Kidney epithelial cell (primary cell): ENCODE measurements around the gene HINFP. TPM values are rescaled to one million over a fixed set of nuclear protein-coding genes. Genes with fewer than 3 reads are reported as not detected.

Experiments used
- DNase-seq: peaks from one replicate; pipeline ENCODE4 v3.0.0-alpha.2; 2010; ENCODE audit warnings: low read depth
- H3K27me3 ChIP-seq: 2 replicates; pipeline ENCODE4 v1.6.0; 2011; ENCODE audit warnings: low read length; ENCODE audit not compliant: control insufficient read depth, insufficient read depth
- H3K36me3 ChIP-seq: 2 replicates; pipeline ENCODE4 v1.5.1; 2011; ENCODE audit warnings: low read length; ENCODE audit not compliant: control insufficient read depth, insufficient read depth
- H3K4me3 ChIP-seq: 2 replicates; pipeline ENCODE4 v1.5.1; 2011; ENCODE audit warnings: low read depth, mild to moderate bottlenecking, control low read depth, low read length
- total RNA-seq: library from RNA; depleted of rRNA; stranded (reverse); fragments of >200 nt; gene quantifications from 2 replicates; pipeline ENCODE4 v1.2.3, GENCODE V29; 2015
- TF ChIP-seq, protein P1 (sequence below): IDR thresholded peaks from 2 replicates; pipeline ENCODE4 v1.5.1; 2011; ENCODE audit warnings: mild to moderate bottlenecking, moderate library complexity, low read length, control low read depth, inconsistent platforms; ENCODE audit not compliant: insufficient read depth, poor library complexity, severe bottlenecking

The HINFP gene
- total RNA-seq, 1 donor from 2014 or later = 28.8 TPM

DNA sequence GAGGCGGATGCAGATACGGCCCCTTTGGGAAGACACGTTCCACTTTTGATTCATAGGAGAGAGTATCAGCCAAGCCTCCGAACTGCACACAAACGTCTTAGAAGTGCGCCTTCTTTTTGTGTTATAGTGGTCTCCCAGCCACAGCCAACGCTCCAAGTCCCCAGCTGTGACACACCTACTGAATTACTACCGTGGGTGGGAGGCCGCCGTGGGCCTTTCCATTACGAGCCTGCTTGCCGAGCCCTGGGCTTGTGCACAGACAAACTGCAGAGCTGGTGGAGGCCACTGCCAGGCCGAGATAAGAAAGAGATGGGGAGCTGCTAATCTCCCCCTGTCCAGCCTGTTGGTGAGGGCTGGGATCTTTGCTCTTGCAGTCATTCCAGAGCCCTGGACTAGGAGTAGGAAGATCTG is 35.9 kb upstream of the HINFP start:
- no peak for DNase-seq
- TF ChIP-seq, protein P1, sequence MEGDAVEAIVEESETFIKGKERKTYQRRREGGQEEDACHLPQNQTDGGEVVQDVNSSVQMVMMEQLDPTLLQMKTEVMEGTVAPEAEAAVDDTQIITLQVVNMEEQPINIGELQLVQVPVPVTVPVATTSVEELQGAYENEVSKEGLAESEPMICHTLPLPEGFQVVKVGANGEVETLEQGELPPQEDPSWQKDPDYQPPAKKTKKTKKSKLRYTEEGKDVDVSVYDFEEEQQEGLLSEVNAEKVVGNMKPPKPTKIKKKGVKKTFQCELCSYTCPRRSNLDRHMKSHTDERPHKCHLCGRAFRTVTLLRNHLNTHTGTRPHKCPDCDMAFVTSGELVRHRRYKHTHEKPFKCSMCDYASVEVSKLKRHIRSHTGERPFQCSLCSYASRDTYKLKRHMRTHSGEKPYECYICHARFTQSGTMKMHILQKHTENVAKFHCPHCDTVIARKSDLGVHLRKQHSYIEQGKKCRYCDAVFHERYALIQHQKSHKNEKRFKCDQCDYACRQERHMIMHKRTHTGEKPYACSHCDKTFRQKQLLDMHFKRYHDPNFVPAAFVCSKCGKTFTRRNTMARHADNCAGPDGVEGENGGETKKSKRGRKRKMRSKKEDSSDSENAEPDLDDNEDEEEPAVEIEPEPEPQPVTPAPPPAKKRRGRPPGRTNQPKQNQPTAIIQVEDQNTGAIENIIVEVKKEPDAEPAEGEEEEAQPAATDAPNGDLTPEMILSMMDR = no peak
- peaks cover 3% of the 10 kb centered on the region for H3K36me3 ChIP-seq
- peak overlapping the region; percentile 91 for H3K4me3 ChIP-seq
- H3K27me3 ChIP-seq = no peaks in the 10 kb centered on the region

- H3K4me3 ChIP-seq = no peak overlapping the region
- no peaks in the 10 kb centered on the region for H3K36me3 ChIP-seq
- TF ChIP-seq, protein P1 = no peak
- no peaks in the 10 kb centered on the region for H3K27me3 ChIP-seq
- no peak for DNase-seq
Observed at GRCh38 chr11:119087123-119087522, 34.3 kb upstream of the HINFP start.

GRCh38 chr11:119087747-119088241 is 33.6 kb upstream of the HINFP start:
- no peak for DNase-seq
- no peak overlapping the region for H3K4me3 ChIP-seq
- H3K36me3 ChIP-seq = no peaks in the 10 kb centered on the region
- H3K27me3 ChIP-seq = no peaks in the 10 kb centered on the region
- TF ChIP-seq, protein P1 = no peak

GRCh38 chr11:119088406-119088805 is 33.0 kb upstream of the HINFP start:
- DNase-seq = no peak
- Histone ChIP-seq H3K36me3 (no peaks in the 10 kb centered on the region), H3K27me3 (no peaks in the 10 kb centered on the region), H3K4me3 (no peak overlapping the region)
- TF ChIP-seq, protein P1 = no peak

GRCh38 chr11:119089319-119089718 is 32.1 kb upstream of the HINFP start:
- no peaks in the 10 kb centered on the region for H3K27me3 ChIP-seq
- DNase-seq = no peak
- H3K36me3 ChIP-seq = no peaks in the 10 kb centered on the region
- H3K4me3 ChIP-seq = no peak overlapping the region
- TF ChIP-seq, protein P1 = no peak

- TF ChIP-seq, protein P1 = no peak
- DNase-seq = no peak
- H3K36me3 ChIP-seq = no peaks in the 10 kb centered on the region
- no peak overlapping the region for H3K4me3 ChIP-seq
- H3K27me3 ChIP-seq = no peaks in the 10 kb centered on the region
Observed at GRCh38 chr11:119091178-119091577, 30.2 kb upstream of the HINFP start.
